ENCODE measurements around the gene TEX55.
"Not testable (repeated sequence)": the region's sequence is repeated elsewhere in the genome, so short reads cannot be mapped to it uniquely, and the experiment has no call there.

TEX55 gene

DNA sequence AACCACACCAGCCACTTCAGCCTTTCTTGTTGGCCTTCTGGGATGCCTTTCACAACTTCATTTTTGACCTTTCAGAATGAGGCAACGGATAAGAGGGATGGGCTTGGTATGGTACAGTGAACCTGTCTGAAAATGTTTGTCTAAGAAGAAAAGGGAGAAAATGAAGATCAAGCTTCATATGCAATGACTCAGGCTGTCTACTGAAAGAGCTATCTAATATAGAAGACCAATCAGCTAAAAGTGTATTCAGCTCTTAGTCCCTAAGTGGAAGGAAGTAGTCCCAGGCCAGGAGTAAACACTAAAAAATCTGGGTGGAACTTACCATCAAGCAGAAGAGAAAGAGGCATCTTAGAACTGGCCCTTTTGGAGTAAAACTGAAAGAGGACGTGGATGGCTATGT is 15.3 kb downstream of the TEX55 start:
- DNase-seq: no peak

- not testable (repeated sequence) for DNase-seq
Measured at GRCh38 chr3:119164745-119165144, 18.8 kb downstream of the TEX55 start.

DNA sequence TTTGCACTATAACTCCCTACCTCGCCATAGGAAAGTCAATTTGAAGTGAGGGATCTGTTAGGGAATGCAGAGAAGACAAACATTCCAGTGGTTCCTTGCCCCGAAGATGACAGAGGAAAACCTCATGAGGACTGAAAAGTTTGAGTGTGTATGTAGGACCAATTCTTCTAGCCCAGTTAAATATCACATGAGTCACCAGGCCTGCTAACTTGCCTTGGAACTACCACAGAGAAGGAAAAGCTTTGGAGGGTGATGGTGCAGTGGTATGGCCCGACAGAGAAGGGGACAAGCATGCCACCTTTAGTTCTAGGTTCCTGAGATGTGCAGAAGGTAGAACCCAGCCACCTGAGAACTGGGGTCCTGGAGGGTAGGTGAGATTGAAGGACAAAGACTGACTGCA is 24.9 kb downstream of the TEX55 start:
- DNase-seq: no peak

DNA sequence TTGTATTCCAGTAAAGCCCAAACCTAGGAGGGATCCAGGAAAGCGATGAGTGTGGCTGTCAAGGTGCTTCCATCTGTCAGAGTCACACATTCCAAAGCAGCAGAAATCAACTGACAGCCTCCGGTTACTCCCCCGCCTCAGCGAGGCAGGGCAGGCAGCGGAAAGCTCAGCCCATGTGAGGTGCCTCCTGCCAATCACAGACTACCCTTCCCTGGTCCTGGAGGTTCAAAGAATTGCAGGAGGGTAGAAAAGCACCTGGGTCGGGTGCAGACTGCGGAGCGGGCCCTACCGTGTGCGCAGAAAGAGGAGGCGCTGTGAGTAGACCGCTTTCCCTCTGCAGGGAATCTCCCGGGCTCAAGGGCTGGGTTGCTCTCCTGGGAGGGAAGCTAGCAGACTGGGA is 27.4 kb downstream of the TEX55 start, which contains the start of gene UPK1B:
TSS of gene UPK1B (plus strand) at position 274 of the 400 bp plus-strand sequence. CDS start 13,144 bp downstream, outside the sequence.
- no peak for DNase-seq

- no peak for DNase-seq
Measured at GRCh38 chr3:119175872-119176756, 30.1 kb downstream of the TEX55 start.

GRCh38 chr3:119176778-119177177 is 30.8 kb downstream of the TEX55 start:
- DNase-seq: no peak

DNA sequence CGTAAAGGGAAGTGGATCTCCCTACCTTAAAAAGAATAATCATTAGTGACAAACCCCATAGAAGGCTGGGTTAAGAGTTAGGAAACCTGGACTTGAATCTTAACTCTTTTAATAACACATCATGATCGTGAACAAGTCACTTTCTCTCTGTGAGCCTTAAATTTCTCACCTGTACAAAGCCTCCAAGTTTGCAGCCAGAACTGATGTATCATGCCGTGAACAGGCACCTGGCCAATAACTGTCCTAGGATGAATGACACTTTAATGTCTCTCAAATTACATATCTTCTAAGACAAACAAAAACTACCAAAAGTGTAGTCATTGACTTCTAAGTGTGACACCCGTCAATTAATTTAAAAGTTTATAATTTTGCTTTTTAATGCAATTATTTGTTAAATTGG is 31.4 kb downstream of the TEX55 start:
- DNase-seq: no peak

- DNase-seq: no peak
Measured at GRCh38 chr3:119181765-119182164, 35.8 kb downstream of the TEX55 start.

DNA sequence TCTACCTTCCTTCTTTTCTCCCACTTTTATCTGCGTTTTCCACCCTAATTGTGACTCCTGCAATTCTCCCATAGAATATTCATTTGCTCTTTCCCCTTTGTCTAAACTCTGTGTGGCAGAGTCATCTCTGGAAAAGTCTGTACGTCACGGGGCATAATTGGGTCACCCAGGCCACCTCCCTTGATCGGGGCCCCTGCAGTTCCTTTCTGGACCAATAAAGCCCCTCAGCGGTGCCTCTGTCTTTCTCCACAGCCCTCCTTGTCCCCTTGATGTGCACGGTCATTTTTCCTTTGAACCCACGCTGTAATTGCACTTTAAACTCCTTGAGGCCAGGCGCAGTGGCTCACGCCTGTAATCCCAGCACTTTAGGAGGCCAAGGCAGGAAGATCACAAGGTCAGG is 38.1 kb downstream of the TEX55 start:
- DNase-seq: no peak

DNA sequence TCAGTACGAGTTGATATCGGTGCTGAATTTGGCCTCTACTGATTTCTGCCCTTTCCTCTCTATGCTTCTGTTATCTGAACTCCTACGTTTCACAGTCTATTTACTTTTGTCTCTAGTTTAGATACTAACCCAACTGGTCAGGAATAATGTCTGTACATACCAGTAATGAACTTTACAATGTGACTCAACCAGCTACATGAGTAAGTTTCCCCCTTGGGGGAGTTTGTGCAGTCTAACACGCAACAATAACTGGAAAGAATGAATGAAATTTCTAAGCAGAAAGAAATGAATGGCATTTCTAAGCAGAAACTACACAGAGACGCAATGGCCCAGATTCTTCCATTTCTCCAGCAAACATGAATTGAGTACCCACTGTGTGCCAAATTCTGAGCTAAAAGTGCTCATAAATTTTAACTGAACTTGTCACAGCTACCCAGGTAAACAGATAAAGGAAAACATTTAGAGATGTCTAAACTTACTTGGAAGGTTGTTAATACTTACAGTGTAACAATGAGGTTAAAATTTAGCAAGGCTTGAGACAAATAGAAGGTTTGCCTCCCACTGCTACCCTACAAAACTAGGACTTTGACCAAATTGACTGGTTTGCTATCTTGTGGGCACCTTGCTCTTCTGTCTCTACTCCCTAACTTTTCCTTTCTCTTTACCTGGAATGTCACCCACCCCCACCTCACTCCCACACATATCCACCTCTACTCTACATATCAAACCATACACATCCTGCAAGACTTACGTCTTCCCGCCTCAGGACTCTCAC is 39.0 kb downstream of the TEX55 start:
- no peak for DNase-seq

GRCh38 chr3:119187266-119187665 is 41.3 kb downstream of the TEX55 start:
- DNase-seq: no peak

DNA sequence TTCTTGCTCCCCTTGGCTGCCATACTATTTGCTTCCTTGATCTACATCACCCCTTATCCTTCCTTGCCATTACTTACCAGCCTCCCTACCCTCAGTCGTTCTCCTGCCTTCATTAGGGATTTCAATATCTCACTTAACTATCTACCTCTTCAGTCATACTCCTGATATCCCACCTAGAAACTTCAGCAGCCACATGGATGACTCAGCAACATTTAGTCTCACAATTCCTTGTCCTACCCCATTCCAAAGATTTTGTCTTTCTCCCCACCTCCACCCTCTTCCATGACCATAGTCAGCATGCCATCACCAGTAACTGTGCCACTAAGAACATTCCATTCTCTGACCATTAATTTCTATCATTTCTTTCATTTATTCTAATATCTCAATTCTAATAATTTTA is 45.8 kb downstream of the TEX55 start:
- no peak for DNase-seq

- DNase-seq: no peak
Measured at GRCh38 chr3:119194237-119195150, 48.5 kb downstream of the TEX55 start.

GRCh38 chr3:119195151-119195476 is 49.1 kb downstream of the TEX55 start:
- DNase-seq: no peak

- DNase-seq: no peak
Measured at GRCh38 chr3:119195911-119196310, 49.9 kb downstream of the TEX55 start.
